HG03354 (cell line): ENCODE data around the gene LTBP1.
A peak's percentile ranks its signal among the peaks of the same experiment; 100 is the strongest.

ENCODE experiments used
- ATAC-seq: cut with Tn5 transposase; IDR thresholded peaks from one replicate; pipeline ENCODE4 v1.9.1; 2021; ENCODE audit warnings: mild to moderate bottlenecking; ENCODE audit not compliant: unreplicated experiment, poor library complexity, severe bottlenecking

LTBP1 gene

GRCh38 chr2:32931945-32932709 lies 14.6 kb upstream of the LTBP1 start:
- ATAC-seq, result no peak

GRCh38 chr2:32932825-32933755 lies 13.7 kb upstream of the LTBP1 start:
- no peak for ATAC-seq

GRCh38 chr2:32933756-32934095 lies 13.0 kb upstream of the LTBP1 start:
- no peak for ATAC-seq

GRCh38 chr2:32937602-32938448 lies 8.9 kb upstream of the LTBP1 start:
- ATAC-seq, result no peak

- no peak for ATAC-seq
Observed at GRCh38 chr2:32938934-32939333, 7.8 kb upstream of the LTBP1 start.

- ATAC-seq, result no peak
Observed at GRCh38 chr2:32940316-32940997, 6.3 kb upstream of the LTBP1 start.

- ATAC-seq, result no peak
Observed at GRCh38 chr2:32941944-32942690, 4.6 kb upstream of the LTBP1 start.

GRCh38 chr2:32942793-32943485 lies 3.8 kb upstream of the LTBP1 start:
- ATAC-seq, result no peak

GRCh38 chr2:32945286-32945685 lies 1.5 kb upstream of the LTBP1 start:
- ATAC-seq, result no peak

- ATAC-seq, result peak; percentile 29
Observed at GRCh38 chr2:32947076-32947483, 327 bp downstream of the LTBP1 start.

GRCh38 chr2:32947484-32948143 lies 861 bp downstream of the LTBP1 start:
- peak; percentile 45 for ATAC-seq

GRCh38 chr2:32948266-32948665 lies 1.5 kb downstream of the LTBP1 start:
- no peak for ATAC-seq

GRCh38 chr2:32949260-32949659 lies 2.5 kb downstream of the LTBP1 start:
- ATAC-seq, result no peak

GRCh38 chr2:32951672-32952071 lies 4.9 kb downstream of the LTBP1 start:
- no peak for ATAC-seq

GRCh38 chr2:32952761-32953476 lies 6.2 kb downstream of the LTBP1 start:
- no peak for ATAC-seq

- ATAC-seq, result no peak
Observed at GRCh38 chr2:32954206-32954605, 7.5 kb downstream of the LTBP1 start.

GRCh38 chr2:32958821-32959220 lies 12.1 kb downstream of the LTBP1 start:
- ATAC-seq, result no peak
